ENCODE data around the gene ABCG2.
A peak's percentile ranks its signal among the peaks of the same experiment; 100 is the strongest.

The ABCG2 gene

GRCh38 chr4:88169298-88169697, 10.9 kb upstream of the ABCG2 start:
- Histone ChIP-seq H3K9me3 (replicated peaks in 1 of 2; ENCODE audit: control insufficient read depth in 2 of 2, insufficient read depth in 1 of 2, low read depth in 1 of 2, low read length in 2 of 2) (peaks cover 2 to 5% of the 10 kb centered on the region in 2 donors), H2BK15ac (ENCODE audit: low read length) (no peak overlapping the region), H2AK5ac (ENCODE audit: low read depth, low read length) (no peak overlapping the region), H2AFZ (ENCODE audit: low read length) (no peak overlapping the region), H3K27ac (replicated peaks; ENCODE audit: low read length) (no peak overlapping the region), H2BK12ac (ENCODE audit: low read length) (no peak overlapping the region), H3K27me3 (ENCODE audit: control insufficient read depth in 3 of 3, insufficient read depth in 3 of 3, low read depth in 1 of 3, low read length in 3 of 3) (peaks cover 0 to 40% (median 0%) of the 10 kb centered on the region in 3 experiments), H3K4me1 (ENCODE audit: control insufficient read depth in 2 of 2, insufficient read depth in 1 of 2, low read depth in 1 of 2, low read length in 2 of 2) (no peaks in the 10 kb centered on the region), H2BK5ac (ENCODE audit: low read length) (no peak overlapping the region), H3K18ac (ENCODE audit: low read length) (no peak overlapping the region), H3K4me2 (ENCODE audit: insufficient read depth, low read length, poor library complexity, severe bottlenecking) (no peak overlapping the region), H3K4ac (ENCODE audit: low read length) (no peak overlapping the region), H3K79me1 (ENCODE audit: low read depth, low read length) (no peaks in the 10 kb centered on the region), H4K91ac (ENCODE audit: low read depth, low read length, poor library complexity) (no peak overlapping the region), H4K8ac (ENCODE audit: low read depth, low read length) (no peak overlapping the region), H2BK120ac (ENCODE audit: low read depth, low read length) (no peak overlapping the region), H3K23ac (ENCODE audit: low read depth, low read length, poor library complexity) (no peak overlapping the region), H3K14ac (ENCODE audit: low read length) (no peak overlapping the region), H3K4me3 (ENCODE audit: low read length in 2 of 2) (no peak overlapping the region), H3K36me3 (replicated peaks in 1 of 2; ENCODE audit: control insufficient read depth in 2 of 2, insufficient read depth in 2 of 2, low read length in 2 of 2) (no peaks in the 10 kb centered on the region), H3K9ac (ENCODE audit: low read depth, low read length, poor library complexity) (no peak overlapping the region)
- no CpG with 5 or more reads among the region's 2 CpGs for WGBS, 2 donors (ENCODE audit: extremely low coverage in 2 of 2, insufficient read length in 2 of 2, insufficient replicate concordance in 1 of 2)
- no peak for DNase-seq (ENCODE audit: low spot score)

- H2BK15ac ChIP-seq (ENCODE audit: low read length): no peak overlapping the region
- no peak for DNase-seq (ENCODE audit: low spot score)
- H4K8ac ChIP-seq (ENCODE audit: low read depth, low read length): no peak overlapping the region
- H2BK5ac ChIP-seq (ENCODE audit: low read length): no peak overlapping the region
- H3K36me3 ChIP-seq (replicated peaks in 1 of 2; ENCODE audit: control insufficient read depth in 2 of 2, insufficient read depth in 2 of 2, low read length in 2 of 2): no peaks in the 10 kb centered on the region
- no peak overlapping the region for H3K4me3 ChIP-seq (ENCODE audit: low read length in 2 of 2)
- H3K79me1 ChIP-seq (ENCODE audit: low read depth, low read length): no peaks in the 10 kb centered on the region
- H3K9me3 ChIP-seq (replicated peaks in 1 of 2; ENCODE audit: control insufficient read depth in 2 of 2, insufficient read depth in 1 of 2, low read depth in 1 of 2, low read length in 2 of 2): peaks cover under 1 to 5% of the 10 kb centered on the region in 2 donors
- H4K91ac ChIP-seq (ENCODE audit: low read depth, low read length, poor library complexity): no peak overlapping the region
- no peak overlapping the region for H3K14ac ChIP-seq (ENCODE audit: low read length)
- no peak overlapping the region for H2AFZ ChIP-seq (ENCODE audit: low read length)
- H2AK5ac ChIP-seq (ENCODE audit: low read depth, low read length): no peak overlapping the region
- H3K23ac ChIP-seq (ENCODE audit: low read depth, low read length, poor library complexity): no peak overlapping the region
- H3K9ac ChIP-seq (ENCODE audit: low read depth, low read length, poor library complexity): no peak overlapping the region
- no CpG with 5 or more reads among the region's 3 CpGs for WGBS, 2 donors (ENCODE audit: extremely low coverage in 2 of 2, insufficient read length in 2 of 2, insufficient replicate concordance in 1 of 2)
- peaks cover 1 to 11% of the 10 kb centered on the region in 2 donors for H3K4me1 ChIP-seq (ENCODE audit: control insufficient read depth in 2 of 2, insufficient read depth in 1 of 2, low read depth in 1 of 2, low read length in 2 of 2)
- no peak overlapping the region for H2BK12ac ChIP-seq (ENCODE audit: low read length)
- H3K4me2 ChIP-seq (ENCODE audit: insufficient read depth, low read length, poor library complexity, severe bottlenecking): no peak overlapping the region
- no peak overlapping the region for H3K18ac ChIP-seq (ENCODE audit: low read length)
- no peak overlapping the region for H3K4ac ChIP-seq (ENCODE audit: low read length)
- no peak overlapping the region for H3K27ac ChIP-seq (replicated peaks; ENCODE audit: low read length)
- H3K27me3 ChIP-seq (ENCODE audit: control insufficient read depth in 3 of 3, insufficient read depth in 3 of 3, low read depth in 1 of 3, low read length in 3 of 3): peaks cover 0 to 41% (median 0%) of the 10 kb centered on the region in 3 experiments
- H2BK120ac ChIP-seq (ENCODE audit: low read depth, low read length): no peak overlapping the region
These were observed 8.2 kb upstream of the ABCG2 start for GRCh38 chr4:88166608-88167007.

DNA sequence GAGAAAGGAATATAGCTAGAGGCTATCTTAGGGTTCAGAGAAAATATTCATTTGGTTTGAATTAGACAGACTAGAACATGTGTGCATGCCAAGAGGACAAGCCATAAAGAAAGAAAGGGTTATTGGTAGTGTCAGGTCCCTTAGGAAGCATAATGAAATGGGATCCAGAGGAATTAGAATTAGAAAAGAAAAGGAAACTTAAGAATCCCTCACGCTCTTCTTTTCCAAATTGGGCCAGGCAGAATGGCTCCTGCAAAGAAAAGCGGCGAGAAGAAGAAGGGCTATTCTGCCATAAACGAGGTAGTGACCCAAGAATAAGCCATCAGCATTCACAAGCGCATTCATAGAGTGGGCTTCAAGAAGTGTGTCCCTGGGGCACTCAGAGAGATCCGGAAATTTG, 4.9 kb upstream of the ABCG2 start:
- Histone ChIP-seq H3K9ac (ENCODE audit: low read depth, low read length, poor library complexity) (no peak overlapping the region), H3K4me3 (ENCODE audit: low read length in 2 of 2) (no peak overlapping the region), H3K27ac (replicated peaks; ENCODE audit: low read length) (peak overlapping the region; percentile 71), H2AFZ (ENCODE audit: low read length) (no peak overlapping the region), H3K4ac (ENCODE audit: low read length) (no peak overlapping the region), H2BK5ac (ENCODE audit: low read length) (no peak overlapping the region), H3K23ac (ENCODE audit: low read depth, low read length, poor library complexity) (no peak overlapping the region), H3K27me3 (ENCODE audit: control insufficient read depth in 3 of 3, insufficient read depth in 3 of 3, low read depth in 1 of 3, low read length in 3 of 3) (peaks cover 0 to 53% (median 0%) of the 10 kb centered on the region in 3 experiments), H2BK15ac (ENCODE audit: low read length) (no peak overlapping the region), H2AK5ac (ENCODE audit: low read depth, low read length) (no peak overlapping the region), H3K79me1 (ENCODE audit: low read depth, low read length) (no peaks in the 10 kb centered on the region), H3K18ac (ENCODE audit: low read length) (no peak overlapping the region), H4K91ac (ENCODE audit: low read depth, low read length, poor library complexity) (no peak overlapping the region), H4K8ac (ENCODE audit: low read depth, low read length) (no peak overlapping the region), H2BK12ac (ENCODE audit: low read length) (no peak overlapping the region), H2BK120ac (ENCODE audit: low read depth, low read length) (no peak overlapping the region), H3K36me3 (replicated peaks in 1 of 2; ENCODE audit: control insufficient read depth in 2 of 2, insufficient read depth in 2 of 2, low read length in 2 of 2) (no peaks in the 10 kb centered on the region), H3K4me2 (ENCODE audit: insufficient read depth, low read length, poor library complexity, severe bottlenecking) (no peak overlapping the region), H3K4me1 (ENCODE audit: control insufficient read depth in 2 of 2, insufficient read depth in 1 of 2, low read depth in 1 of 2, low read length in 2 of 2) (peaks cover 5 to 11% of the 10 kb centered on the region in 2 donors), H3K9me3 (replicated peaks in 1 of 2; ENCODE audit: control insufficient read depth in 2 of 2, insufficient read depth in 1 of 2, low read depth in 1 of 2, low read length in 2 of 2) (peaks cover 0 to 5% of the 10 kb centered on the region in 2 donors), H3K14ac (ENCODE audit: low read length) (no peak overlapping the region)
- no CpG with 5 or more reads among the region's 6 CpGs for WGBS, 2 donors (ENCODE audit: extremely low coverage in 2 of 2, insufficient read length in 2 of 2, insufficient replicate concordance in 1 of 2)
- DNase-seq (ENCODE audit: low spot score): peak; percentile 20

GRCh38 chr4:88162626-88163025, 4.2 kb upstream of the ABCG2 start:
- H3K27ac ChIP-seq (replicated peaks; ENCODE audit: low read length): peak overlapping the region; percentile 71
- no peak overlapping the region for H3K9ac ChIP-seq (ENCODE audit: low read depth, low read length, poor library complexity)
- no peak overlapping the region for H2BK120ac ChIP-seq (ENCODE audit: low read depth, low read length)
- no peak overlapping the region for H2BK12ac ChIP-seq (ENCODE audit: low read length)
- H4K8ac ChIP-seq (ENCODE audit: low read depth, low read length): no peak overlapping the region
- H2BK15ac ChIP-seq (ENCODE audit: low read length): no peak overlapping the region
- peak; percentile 76 for DNase-seq (ENCODE audit: low spot score)
- peaks cover 0 to 5% of the 10 kb centered on the region in 2 donors for H3K9me3 ChIP-seq (replicated peaks in 1 of 2; ENCODE audit: control insufficient read depth in 2 of 2, insufficient read depth in 1 of 2, low read depth in 1 of 2, low read length in 2 of 2)
- H3K79me1 ChIP-seq (ENCODE audit: low read depth, low read length): no peaks in the 10 kb centered on the region
- H3K18ac ChIP-seq (ENCODE audit: low read length): no peak overlapping the region
- H3K14ac ChIP-seq (ENCODE audit: low read length): no peak overlapping the region
- no peak overlapping the region for H3K23ac ChIP-seq (ENCODE audit: low read depth, low read length, poor library complexity)
- H3K36me3 ChIP-seq (replicated peaks in 1 of 2; ENCODE audit: control insufficient read depth in 2 of 2, insufficient read depth in 2 of 2, low read length in 2 of 2): no peaks in the 10 kb centered on the region
- no peak overlapping the region for H3K4ac ChIP-seq (ENCODE audit: low read length)
- peaks cover 0 to 56% (median 0%) of the 10 kb centered on the region in 3 experiments for H3K27me3 ChIP-seq (ENCODE audit: control insufficient read depth in 3 of 3, insufficient read depth in 3 of 3, low read depth in 1 of 3, low read length in 3 of 3)
- no peak overlapping the region for H2AFZ ChIP-seq (ENCODE audit: low read length)
- H2BK5ac ChIP-seq (ENCODE audit: low read length): no peak overlapping the region
- H4K91ac ChIP-seq (ENCODE audit: low read depth, low read length, poor library complexity): no peak overlapping the region
- H3K4me1 ChIP-seq (ENCODE audit: control insufficient read depth in 2 of 2, insufficient read depth in 1 of 2, low read depth in 1 of 2, low read length in 2 of 2): peaks cover 7 to 13% of the 10 kb centered on the region in 2 donors
- peak overlapping the region; percentile 12 for H3K4me2 ChIP-seq (ENCODE audit: insufficient read depth, low read length, poor library complexity, severe bottlenecking)
- no peak overlapping the region for H2AK5ac ChIP-seq (ENCODE audit: low read depth, low read length)
- no peak overlapping the region for H3K4me3 ChIP-seq (ENCODE audit: low read length in 2 of 2)

Data from neuronal stem cell (in vitro differentiated cells).